H1 (cell line): ENCODE measurements around the gene CENPF. TPM values are rescaled to one million over a fixed set of nuclear protein-coding genes. Genes with fewer than 3 reads are reported as not detected.

Source experiments
- BRCA1 ChIP-seq: IDR thresholded peaks from 2 replicates; pipeline ENCODE4 v1.6.1; 2012; ENCODE audit warnings: low read depth, low read length, improper control_type of control experiment
- EZH2 ChIP-seq: fragments of 200-600 bp; sonication (generic); IDR thresholded peaks from 2 replicates; pipeline ENCODE4 v1.7.1; 2012; ENCODE audit warnings: low read depth, mild to moderate bottlenecking, moderate library complexity, low read length, inconsistent platforms; ENCODE audit not compliant: severe bottlenecking
- MAX ChIP-seq: IDR thresholded peaks from 2 replicates; pipeline ENCODE4 v1.6.1; 2012; ENCODE audit warnings: inconsistent platforms
- POLR2AphosphoS5 ChIP-seq: IDR thresholded peaks from 2 replicates; pipeline ENCODE4 v1.6.1; 2011; ENCODE audit warnings: low read depth, low read length
- SAP30 ChIP-seq: fragments of 300-600 bp; sonication (generic); IDR thresholded peaks from 2 replicates; pipeline ENCODE4 v1.7.1; 2012; ENCODE audit warnings: low read length, moderate library complexity, mild to moderate bottlenecking, inconsistent platforms; ENCODE audit not compliant: insufficient read depth, insufficient replicate concordance
- polyA plus RNA-seq, 7 experiments: library from polyadenylated mRNA; depleted of rRNA in 3 of 7; stranded (reverse) in 5 of 7; unstranded in 2 of 7; fragments of >200 nt in 5 of 7; fragments of 200-250 nt in 2 of 7; gene quantifications; 1 replicate in 5 of 7; 2 replicates in 1 of 7; 4 replicates in 1 of 7; pipeline versions ENCODE4 v1.2.1 to v1.2.3, GENCODE V29; 2011 to 2013; ENCODE audit warnings: missing spikeins in 2 of 7, mixed read lengths in 2 of 7
- total RNA-seq: library from RNA; stranded (reverse); fragmentation: NEBNext Ultra II Directional; extraction: Animal tissue kit (Norgen Biotek cat#: 25700); gene quantifications from 2 replicates; pipeline ENCODE4 v1.2.1, GENCODE V29; 2021

CENPF gene
- total and polyA plus RNA-seq, 2 of the 8 experiments (the other 6 are each of a cell fraction or from before 2014, with no cell fraction given) = 13.7 to 170 TPM

- TF ChIP-seq MAX (no peak), SAP30 (no peak), BRCA1 (no peak), EZH2 (no peak), POLR2AphosphoS5 (no peak)
These were observed 35.4 kb downstream of the CENPF start (continued) for GRCh38 chr1:214638459-214638807.
